Measurements from ENCODE around the gene CHN2.
A peak's percentile ranks its signal among the peaks of the same experiment; 100 is the strongest.

The CHN2 gene

DNA sequence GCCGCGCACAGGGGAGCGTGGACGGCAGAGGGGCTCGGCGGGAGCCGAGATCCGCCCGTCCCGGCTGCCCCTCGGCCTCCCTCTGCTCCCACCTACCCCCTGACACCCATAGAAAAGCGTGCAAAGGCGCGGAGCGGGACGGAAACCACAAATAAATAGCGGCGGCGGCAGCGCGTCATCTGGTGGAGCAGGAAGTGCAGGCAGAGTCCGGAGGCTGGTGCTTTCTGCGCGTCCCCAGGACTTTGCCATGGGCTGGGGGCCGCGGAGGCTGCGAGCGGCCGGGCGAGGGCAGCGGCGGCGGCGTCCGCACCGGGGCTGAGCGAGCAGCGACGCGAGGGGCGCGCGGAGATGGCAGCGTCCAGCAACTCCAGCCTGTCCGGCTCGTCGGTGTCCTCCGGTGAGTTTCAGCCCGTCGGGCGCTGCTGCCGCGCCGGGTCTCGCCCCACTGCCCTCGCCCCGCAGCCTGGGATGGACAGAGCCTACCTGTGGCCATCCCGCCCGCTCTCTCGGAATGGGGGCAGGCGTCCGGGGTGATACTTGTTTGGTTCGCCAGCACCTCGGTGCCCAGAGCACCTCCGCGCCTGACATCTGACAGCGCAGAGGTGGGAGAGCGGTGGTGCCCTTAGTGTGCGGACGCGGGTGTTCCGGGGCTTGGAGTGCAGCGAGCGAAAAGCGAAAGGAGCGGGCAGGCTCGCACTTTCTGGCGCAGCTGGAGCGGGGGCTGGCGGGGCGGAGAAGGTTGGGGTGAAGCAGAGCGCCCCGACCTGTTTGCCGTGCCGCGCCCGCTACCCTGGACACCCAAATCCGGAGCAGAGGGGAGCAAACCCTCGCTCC, at the start of gene CHN2:
CHN2 (plus strand) TSS at position 182 of the 834 bp plus-strand sequence.
- no peak for DNase-seq (ENCODE audit: low read depth)
- H3K4me3 ChIP-seq (ENCODE audit: control insufficient read depth, low read depth, low read length), result peak within 1 kb of the TSS; percentile 36
- TF ChIP-seq CTCF (IDR thresholded peaks at IDR 0.05; ENCODE audit: control insufficient read depth, insufficient read depth, low read depth, low read length, missing control alignments), result no peak

DNA sequence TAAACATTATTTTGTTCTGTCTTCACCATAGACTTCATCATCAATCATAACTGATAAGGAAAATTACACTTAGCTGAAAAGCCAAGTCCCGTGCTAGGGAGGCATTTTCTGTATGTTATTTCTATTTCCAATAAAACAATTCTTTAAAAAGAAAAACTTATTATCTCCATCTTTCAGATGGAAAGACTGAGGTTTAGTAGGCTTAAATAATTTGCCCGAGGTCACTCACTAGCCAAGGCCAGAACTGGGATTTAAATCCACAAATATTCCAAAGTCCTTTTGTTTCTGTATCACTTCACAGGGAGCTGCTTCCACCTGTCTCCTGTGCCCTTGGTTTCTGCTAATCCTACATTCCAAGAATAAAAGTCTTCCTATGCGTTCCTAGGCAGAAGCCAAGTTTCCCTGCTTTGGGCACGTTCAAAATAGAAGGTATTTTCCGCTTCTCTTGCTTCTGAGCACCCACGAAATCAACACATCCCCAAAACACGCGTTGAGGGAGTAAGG, 49.0 kb upstream of the CHN2 start:
- DNase-seq (ENCODE audit: low read depth), result no peak
- no peak for TF ChIP-seq CTCF (IDR thresholded peaks at IDR 0.05; ENCODE audit: control insufficient read depth, insufficient read depth, low read depth, low read length, missing control alignments)
- H3K4me3 ChIP-seq (ENCODE audit: control insufficient read depth, low read depth, low read length), result no peak overlapping the region

- TF ChIP-seq CTCF (IDR thresholded peaks at IDR 0.05; ENCODE audit: control insufficient read depth, insufficient read depth, low read depth, low read length, missing control alignments), result no peak
- no peak within 1 kb of the TSS for H3K4me3 ChIP-seq (ENCODE audit: control insufficient read depth, low read depth, low read length)
- DNase-seq (ENCODE audit: low read depth), result no peak
These were observed 48.4 kb upstream of the CHN2 start, which contains the start of gene CPVL for GRCh38 chr7:29146057-29146706. CPVL (minus strand) TSS chr7:29146537; CDS start chr7:29121061, 25,476 bp downstream.

DNA sequence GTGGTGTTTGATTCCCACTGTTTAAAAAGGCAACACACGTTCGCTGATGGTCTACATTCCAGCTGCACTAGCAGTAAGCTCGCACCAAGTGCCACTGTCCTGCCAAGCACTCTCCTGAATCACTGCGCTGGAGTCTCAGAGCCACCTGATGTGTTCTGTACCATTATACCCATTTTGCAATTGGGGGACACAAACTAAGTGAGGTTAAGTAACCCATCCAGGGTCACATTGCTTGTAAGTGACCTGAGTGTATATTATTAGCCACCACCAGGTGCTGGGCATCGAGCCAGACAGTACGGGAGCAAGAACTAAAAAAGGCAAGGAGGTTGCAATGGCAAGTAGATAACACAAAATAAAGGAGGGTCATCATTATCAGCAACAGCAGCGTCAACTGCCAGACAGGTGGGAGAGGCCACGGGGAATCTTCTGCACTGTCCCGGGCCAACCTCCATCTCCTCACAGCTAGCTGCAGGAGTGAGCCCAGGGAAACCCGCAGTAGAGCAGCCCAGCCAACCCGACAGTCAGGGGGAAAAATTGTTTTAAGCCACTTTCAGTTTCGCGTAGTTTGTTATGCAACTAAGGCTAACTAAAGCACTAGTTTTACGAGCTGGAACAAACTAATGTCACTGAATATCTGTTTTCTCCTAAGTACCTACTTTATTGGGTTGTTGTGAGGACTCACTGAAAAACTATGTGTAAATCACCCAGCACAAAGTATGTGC, 47.5 kb upstream of the CHN2 start:
- no peak overlapping the region for H3K4me3 ChIP-seq (ENCODE audit: control insufficient read depth, low read depth, low read length)
- TF ChIP-seq CTCF (IDR thresholded peaks at IDR 0.05; ENCODE audit: control insufficient read depth, insufficient read depth, low read depth, low read length, missing control alignments), result no peak
- peak; percentile 28 for DNase-seq (ENCODE audit: low read depth)

- TF ChIP-seq CTCF (IDR thresholded peaks at IDR 0.05; ENCODE audit: control insufficient read depth, insufficient read depth, low read depth, low read length, missing control alignments), result no peak
- DNase-seq (ENCODE audit: low read depth), result no peak
- H3K4me3 ChIP-seq (ENCODE audit: control insufficient read depth, low read depth, low read length), result no peak overlapping the region
These were observed 46.8 kb upstream of the CHN2 start for GRCh38 chr7:29147821-29148220.

DNA sequence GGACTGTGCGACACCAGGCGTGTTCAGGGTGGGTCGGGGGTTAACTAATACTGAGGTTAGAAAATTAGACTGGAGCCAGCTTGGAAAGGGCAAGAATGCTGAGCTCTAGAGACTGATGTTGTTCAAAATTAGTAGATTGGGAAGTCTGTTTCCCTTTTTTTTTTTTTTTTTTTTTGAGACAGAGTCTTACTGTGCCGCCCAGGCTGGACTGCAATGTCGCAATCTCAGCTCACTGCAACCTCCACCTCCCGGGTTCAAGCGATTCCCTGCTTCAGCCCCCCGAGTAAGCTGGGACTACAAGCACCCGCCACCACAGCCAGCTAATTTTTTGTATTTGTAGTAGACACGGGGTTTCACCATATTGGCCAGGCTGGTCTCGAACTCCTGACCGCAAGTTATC, 45.5 kb upstream of the CHN2 start:
- DNase-seq (ENCODE audit: low read depth), result no peak
- no peak for TF ChIP-seq CTCF (IDR thresholded peaks at IDR 0.05; ENCODE audit: control insufficient read depth, insufficient read depth, low read depth, low read length, missing control alignments)
- no peak overlapping the region for H3K4me3 ChIP-seq (ENCODE audit: control insufficient read depth, low read depth, low read length)
